ENCODE data around the gene TPSAB1.

The TPSAB1 gene

GRCh38 chr16:1212616-1213194, 27.8 kb upstream of the TPSAB1 start:
- no peak for TF ChIP-seq CTCF (IDR thresholded peaks at IDR 0.05; ENCODE audit: low read depth, low read length)
- H3K4me3 ChIP-seq (ENCODE audit: low read depth, low read length), result no peak overlapping the region

GRCh38 chr16:1213231-1213630, 27.3 kb upstream of the TPSAB1 start:
- no peak for TF ChIP-seq CTCF (IDR thresholded peaks at IDR 0.05; ENCODE audit: low read depth, low read length)
- H3K4me3 ChIP-seq (ENCODE audit: low read depth, low read length), result no peak overlapping the region

- no peak for TF ChIP-seq CTCF (IDR thresholded peaks at IDR 0.05; ENCODE audit: low read depth, low read length)
- no peak overlapping the region for H3K4me3 ChIP-seq (ENCODE audit: low read depth, low read length)
Measured at GRCh38 chr16:1213796-1214372, 26.6 kb upstream of the TPSAB1 start.

- H3K4me3 ChIP-seq (ENCODE audit: low read depth, low read length), result no peak overlapping the region
- no peak for TF ChIP-seq CTCF (IDR thresholded peaks at IDR 0.05; ENCODE audit: low read depth, low read length)
Measured at GRCh38 chr16:1214719-1215118, 25.8 kb upstream of the TPSAB1 start.

- TF ChIP-seq CTCF (IDR thresholded peaks at IDR 0.05; ENCODE audit: low read depth, low read length), result no peak
- H3K4me3 ChIP-seq (ENCODE audit: low read depth, low read length), result no peak overlapping the region
Measured at GRCh38 chr16:1215574-1216295, 24.8 kb upstream of the TPSAB1 start.

- no peak for TF ChIP-seq CTCF (IDR thresholded peaks at IDR 0.05; ENCODE audit: low read depth, low read length)
- H3K4me3 ChIP-seq (ENCODE audit: low read depth, low read length), result no peak overlapping the region
Measured at GRCh38 chr16:1216296-1216619, 24.2 kb upstream of the TPSAB1 start.

GRCh38 chr16:1216681-1217400, 23.7 kb upstream of the TPSAB1 start:
- no peak overlapping the region for H3K4me3 ChIP-seq (ENCODE audit: low read depth, low read length)
- no peak for TF ChIP-seq CTCF (IDR thresholded peaks at IDR 0.05; ENCODE audit: low read depth, low read length)
